Urothelium cell line (cell line): ENCODE results near the gene DENND1A.
"Not testable (repeated sequence)": the region's sequence is repeated elsewhere in the genome, so short reads cannot be mapped to it uniquely, and the experiment has no call there.

Experiments
- DNase-seq: peaks from one replicate; pipeline ENCODE4 v3.0.0; 2011; ENCODE audit warnings: low spot score, mixed read lengths
- FAIRE-seq: peaks from 2 replicates; lab custom pipeline; 2011; peaks lifted over from hg19 to GRCh38; lab: Jason Lieb, UNC

DENND1A gene

DNA sequence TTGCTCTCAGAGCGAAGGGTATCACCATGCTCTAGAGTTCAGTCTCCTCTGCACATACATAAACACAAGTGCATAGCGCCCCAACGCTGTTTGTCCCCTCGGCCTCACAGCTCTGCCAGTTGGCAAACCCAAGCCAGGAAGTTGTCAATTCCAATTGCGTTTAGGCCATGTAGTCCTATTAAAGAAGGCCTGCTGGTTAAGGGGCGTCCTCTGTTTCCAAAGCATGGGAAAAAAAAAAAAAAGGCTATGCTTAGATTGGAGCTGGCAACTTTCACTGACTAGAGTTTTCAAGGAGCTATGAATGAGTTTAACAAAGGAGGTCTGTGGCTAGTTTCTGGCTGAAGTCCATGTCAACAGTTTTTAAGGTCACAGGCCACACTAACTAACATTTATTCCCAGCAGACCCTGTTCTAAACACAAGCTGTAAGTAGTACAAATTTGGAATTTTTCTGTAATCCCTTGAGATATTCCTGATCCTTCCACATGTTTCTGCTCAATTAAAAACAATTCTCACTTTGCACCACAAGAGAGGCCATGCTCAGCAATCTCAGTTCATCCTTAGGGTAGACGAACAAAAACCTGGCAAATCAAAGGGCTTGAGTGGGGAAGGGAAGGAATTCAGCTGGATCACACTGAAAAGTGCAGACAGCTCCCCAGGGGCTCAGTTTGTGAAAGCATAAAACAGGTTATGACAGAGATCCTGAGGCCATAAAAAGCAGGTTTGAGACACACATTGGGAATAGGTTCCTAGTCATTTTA lies 187.7 kb downstream of the DENND1A start:
- DNase-seq (no peak), FAIRE-seq (no peak)

DNA sequence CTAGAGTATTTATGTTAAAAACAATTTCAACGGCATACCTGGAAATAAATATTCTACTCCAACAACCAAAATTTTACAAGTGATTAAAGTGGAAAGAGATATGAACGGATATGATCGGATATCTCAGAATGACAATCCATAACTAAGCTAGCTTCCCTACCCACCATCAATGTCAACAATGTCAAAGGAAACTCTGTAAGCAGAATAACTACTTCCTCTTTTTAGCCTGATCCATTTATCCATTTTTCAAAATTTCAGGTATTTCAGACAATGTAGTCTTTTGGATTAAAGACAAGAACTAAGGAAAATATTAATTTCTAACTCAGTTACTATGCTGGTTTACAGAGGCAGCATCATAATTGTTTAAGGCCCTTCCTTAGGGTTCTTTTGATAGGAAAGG lies 188.7 kb downstream of the DENND1A start:
- FAIRE-seq, result no peak

DNA sequence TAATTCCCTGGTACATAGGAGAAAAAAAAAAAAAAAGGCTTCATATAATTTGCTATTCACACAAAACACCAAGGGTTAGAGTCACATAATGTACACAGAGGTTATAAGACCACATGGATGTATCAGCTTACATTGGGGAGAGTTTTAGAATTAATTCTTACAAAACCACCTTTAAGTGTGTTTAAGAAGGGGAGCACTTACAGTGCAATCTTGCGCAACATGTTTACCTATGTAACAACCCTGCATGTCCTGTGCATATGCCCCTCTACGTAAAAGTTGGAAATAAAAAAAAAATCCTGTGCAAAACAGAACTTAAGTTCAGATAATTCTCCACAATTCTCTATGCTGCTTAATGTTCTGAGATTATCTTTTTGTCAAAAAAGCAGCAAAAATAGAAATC lies 190.0 kb downstream of the DENND1A start:
- FAIRE-seq (no peak), DNase-seq (no peak)

More for the DNA sequence above, 188.7 kb downstream of the DENND1A start:
- DNase-seq, result no peak

DNA sequence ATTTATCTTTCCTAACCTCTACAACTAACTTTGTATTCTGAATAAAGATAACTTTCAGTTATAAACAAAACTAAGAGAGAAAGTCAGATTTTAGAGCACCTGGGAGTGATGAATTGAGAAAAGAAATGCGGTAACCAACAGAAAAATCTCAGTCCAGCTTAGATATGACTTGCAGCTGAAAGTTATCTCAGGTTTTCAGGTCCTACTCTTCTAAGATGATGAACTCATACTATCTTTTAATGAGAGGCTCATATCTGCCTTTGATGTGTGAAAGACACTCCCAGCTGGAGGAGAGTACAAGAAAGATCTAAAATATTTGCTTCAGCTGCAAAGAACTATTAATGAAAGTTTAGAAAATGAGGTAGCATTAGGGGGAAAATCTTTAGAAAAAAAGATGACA lies 190.5 kb downstream of the DENND1A start:
- no peak for DNase-seq
- no peak for FAIRE-seq

DNA sequence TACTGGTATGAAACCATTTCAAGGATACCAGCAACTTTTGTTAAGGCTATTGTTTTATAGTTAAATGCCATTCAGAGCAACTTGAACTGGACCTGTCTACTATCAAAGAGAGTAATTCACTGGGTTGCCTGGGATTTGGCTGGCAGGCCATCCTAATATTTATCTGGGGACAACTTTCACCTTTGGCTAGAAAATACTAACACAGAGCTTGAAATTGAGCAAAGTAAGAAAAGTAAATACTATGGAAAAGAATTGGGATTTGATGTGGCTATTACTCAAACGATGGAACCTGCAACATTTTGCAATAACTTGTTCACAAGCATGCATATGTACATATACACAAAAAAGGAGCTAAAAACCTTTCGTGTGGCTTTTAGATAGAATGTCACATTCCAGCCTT lies 191.3 kb downstream of the DENND1A start:
- FAIRE-seq (no peak), DNase-seq (no peak)

DNA sequence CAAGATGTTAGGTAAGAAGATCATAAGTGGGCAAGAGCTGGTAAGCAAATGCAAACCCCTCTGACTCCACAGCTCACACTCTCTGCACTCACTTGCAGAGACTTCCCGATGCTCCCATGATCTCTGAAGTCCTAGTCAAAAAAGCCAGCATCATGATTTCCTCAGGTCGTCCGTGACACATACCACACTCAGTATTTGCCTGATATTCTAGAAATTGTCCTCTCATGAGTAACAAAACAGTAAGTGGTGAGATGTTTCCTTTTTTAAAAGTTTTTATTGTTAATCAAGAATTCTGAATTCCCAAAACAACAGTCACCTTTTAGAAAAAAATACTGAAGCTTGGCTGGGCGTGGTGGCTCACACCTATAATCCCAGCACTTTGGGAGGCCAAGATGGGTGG lies 194.6 kb downstream of the DENND1A start:
- DNase-seq (no peak), FAIRE-seq (no peak)

DNA sequence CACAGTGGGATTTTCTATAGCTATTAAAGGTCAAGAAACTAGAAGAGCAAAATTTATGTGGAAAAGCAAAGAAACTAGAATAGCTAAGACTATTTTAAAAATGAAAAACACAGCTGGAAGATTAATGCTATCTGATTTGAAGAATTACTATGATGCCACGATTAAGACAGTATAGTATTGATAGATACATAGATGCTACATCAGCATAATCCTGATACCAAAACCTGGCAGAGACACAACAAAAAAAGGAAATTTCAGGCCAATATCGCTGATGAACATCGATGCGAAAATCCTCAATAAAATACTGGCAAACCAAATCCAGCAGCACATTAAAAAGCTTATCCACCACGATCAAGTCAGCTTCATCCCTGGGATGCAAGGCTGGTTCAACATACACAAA lies 201.4 kb downstream of the DENND1A start:
- FAIRE-seq, result not testable (repeated sequence)

DNA sequence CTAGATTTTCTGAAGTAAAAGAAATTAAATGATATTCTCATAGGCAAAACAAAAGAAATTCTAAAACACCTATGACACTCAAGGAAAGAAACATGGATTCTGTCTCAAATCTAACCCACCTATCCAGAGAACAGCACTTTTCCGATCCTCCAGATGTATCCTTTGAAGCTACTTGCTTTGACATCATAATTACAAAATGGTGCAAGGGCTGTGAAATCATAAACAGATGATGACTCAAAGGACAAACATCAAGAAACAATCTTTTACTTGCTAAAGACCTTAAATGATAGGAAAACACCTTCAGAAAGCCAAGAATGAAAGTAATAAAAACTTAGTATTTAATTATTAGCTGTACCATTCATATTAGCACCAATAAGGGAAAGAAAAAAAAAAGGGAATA lies 202.6 kb downstream of the DENND1A start:
- DNase-seq, result no peak
- FAIRE-seq, result no peak

More for the DNA sequence above, 201.4 kb downstream of the DENND1A start:
- DNase-seq, result not testable (repeated sequence)

DNA sequence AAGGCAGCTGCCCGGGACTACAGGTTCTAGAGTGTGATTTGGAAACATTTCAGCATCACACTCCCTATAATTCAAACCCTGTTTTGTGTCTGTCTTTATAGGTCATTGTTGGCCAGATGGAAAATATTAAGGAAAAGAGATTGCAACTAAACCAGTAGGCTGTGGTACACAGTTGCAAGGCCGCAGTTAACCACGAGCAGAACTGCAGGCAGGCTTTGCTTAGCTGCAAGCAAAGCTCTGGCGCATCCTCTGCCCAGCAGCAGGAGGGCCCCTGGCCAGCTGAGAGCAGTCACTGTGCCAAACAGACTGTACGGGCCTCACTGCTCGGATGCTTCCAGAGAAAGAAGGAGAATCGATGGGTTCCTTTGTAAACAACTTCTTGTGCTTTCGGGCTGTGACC lies 204.5 kb downstream of the DENND1A start:
- FAIRE-seq (no peak), DNase-seq (no peak)

DNA sequence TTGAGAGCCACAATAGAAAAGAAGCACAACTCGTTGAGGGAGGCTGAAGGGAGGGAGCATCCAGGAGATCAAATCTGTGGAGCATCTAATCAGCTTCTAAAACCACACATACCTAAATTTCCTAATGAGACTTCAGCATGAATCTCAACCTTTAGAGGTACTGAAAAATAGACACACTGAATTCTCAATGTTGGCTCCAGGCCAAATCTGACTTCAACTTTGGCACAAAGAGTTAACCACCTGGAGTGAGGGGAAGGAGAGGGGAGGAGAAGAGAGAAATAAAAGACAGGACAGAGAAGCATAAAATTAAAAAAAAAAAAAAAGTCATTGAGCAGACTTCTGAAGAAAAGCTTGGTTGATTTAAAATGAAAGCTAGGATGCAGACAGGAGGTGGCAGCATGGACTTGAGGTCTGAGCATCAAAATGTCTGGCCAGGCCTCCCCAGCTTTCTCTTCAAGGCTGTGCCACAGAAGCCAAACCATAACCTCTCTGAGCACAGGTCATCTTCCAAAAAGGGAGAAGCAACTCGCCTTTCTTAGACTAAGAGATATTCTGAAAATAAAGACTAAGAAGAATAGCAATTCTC lies 205.6 kb downstream of the DENND1A start:
- FAIRE-seq (no peak), DNase-seq (no peak)

DNA sequence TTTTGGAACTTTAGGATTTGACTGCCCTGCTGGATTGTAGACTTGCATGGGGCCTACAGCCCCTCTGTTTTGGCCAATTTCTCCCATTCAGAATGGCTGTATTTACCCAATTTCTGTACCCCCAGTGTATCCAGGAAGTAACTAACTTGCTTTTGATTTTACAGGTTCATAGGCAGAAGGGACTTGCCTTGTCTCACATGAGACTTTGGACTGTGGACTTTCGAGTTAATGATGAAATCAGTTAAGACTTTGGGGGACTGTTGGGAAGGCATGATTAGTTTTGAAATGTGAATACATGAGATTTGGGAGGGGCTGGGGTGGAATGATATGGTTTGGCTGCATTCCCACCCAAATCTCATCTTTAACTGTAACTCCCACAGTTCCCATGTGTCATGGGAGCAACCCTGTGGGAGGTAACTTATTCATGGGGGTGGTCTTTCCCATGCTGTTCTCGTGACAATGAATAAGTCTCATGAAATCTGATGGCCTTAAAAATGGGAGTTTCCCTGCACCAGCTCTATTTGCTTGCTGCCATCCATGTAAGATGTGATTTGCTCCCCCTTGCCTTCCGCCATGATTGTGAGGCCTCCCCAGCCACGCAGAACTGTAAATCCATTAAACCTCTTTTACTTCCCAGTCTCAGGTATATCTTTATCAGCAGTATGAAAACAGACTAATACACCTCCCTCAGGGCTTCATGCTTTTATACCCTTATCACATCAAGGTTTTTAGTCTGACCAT lies 206.6 kb downstream of the DENND1A start:
- no peak for DNase-seq
- no peak for FAIRE-seq

DNA sequence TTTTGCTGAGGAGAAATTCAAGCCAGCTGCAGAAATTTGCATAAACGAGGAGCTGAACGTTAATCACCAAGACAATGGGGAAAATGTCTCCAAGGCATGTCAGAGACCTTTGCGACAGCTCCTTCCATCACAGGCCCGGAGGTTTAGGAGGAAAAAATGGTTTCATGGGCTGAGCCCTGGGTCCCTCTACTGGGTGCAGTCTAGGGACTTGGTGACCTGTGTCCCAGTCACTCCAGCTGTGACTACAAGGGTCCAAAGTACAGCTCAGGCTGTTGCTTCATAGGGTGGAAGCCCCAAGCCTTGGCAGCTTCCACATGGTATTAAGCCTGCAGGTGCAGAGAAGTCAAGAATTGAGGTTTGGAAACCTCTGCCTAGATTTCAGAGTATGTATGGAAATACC lies 207.5 kb downstream of the DENND1A start:
- DNase-seq (no peak), FAIRE-seq (no peak)

DNA sequence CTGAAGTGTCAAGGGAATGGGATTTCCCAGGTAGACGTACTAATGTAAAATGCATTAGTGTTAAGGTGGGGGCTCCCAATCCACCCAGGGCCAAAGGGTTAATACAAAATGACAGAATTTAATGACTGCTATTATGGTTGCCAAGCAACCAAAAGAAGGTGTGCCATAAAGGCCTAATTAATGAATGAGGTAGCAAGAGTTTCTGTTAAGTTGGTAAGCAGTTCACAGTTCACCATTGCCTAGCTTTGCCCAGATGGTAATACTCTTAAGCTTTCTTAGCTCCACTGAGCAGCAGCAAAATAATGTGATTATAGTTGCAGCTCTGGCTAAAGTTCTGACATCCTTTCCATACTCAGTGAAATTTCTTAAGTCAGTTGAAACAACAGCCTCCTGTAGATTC lies 211.7 kb downstream of the DENND1A start:
- DNase-seq (no peak), FAIRE-seq (no peak)

DNA sequence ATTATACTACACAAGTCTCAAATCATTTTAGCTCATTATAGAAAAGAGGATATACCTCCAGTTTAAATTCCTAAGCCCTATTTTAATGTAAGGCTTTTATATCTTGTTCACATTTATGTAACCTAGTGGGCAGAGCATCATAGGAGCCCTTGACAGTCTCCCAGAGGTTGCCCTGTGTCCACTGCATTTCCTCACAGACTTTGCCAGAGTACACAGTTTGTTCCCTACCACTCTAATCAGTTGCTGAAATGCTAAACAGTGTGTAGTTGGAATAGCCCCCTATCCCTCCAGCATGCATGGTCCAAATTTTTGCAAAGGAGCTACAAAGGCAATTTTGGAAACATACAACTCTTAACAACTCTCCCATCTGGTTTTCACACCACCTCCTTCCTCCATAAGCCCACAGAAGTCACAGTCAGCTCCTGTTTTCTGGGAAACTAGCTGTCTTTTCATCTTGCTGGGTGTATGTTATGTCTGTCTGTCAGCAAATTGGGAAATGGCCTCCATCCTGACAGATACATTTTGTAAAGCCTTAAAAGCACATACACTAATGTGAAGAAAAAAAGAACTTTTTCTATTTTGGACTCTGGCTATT lies 212.2 kb downstream of the DENND1A start:
- FAIRE-seq, result no peak
- DNase-seq, result no peak

DNA sequence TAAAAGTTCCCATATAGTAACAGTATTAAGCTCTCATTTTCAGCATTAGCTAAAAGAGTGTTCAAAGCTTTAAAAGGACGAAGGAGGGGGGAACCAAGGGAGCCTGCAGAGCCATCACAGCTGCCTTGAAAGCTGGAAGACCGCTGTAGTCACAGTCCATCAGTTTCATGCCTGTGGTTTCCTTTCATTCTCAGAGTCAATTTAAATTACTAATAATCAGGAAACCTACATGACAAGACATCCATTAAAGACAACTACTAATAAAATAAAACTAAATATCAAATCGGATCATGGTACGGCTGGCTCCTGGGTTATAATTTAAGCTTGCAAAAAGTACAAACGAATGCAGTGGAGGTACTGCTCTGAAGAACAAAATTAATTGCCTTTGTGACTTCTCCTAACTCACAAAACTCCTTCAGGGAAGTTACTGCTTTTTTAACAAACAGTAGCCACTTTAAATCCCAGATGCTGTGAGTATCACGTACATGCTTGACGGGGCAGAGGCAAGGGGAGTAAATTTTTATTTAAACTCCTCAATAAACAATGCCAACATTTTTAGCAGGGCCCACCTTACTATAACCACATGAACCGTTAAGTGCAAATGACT lies 213.5 kb downstream of the DENND1A start:
- DNase-seq (no peak), FAIRE-seq (no peak)

DNA sequence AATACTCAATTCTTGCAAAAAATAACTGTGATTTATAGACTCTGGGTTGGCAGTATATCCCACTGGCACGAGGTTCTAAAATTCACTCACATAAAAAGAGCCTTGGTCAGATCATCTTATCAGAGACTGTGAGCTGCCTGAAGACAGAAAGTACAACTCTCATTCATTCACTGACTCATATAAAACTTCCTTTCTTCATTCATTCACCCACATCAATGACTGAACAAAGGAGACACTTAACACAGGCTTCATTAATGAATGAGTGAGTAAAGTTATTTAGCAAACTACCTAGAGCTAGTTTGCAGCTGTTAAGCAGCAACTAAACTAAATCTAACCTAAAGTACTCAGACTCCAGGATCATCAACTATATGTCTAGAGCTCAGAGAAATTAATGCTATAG lies 214.7 kb downstream of the DENND1A start:
- FAIRE-seq (no peak), DNase-seq (no peak)

DNA sequence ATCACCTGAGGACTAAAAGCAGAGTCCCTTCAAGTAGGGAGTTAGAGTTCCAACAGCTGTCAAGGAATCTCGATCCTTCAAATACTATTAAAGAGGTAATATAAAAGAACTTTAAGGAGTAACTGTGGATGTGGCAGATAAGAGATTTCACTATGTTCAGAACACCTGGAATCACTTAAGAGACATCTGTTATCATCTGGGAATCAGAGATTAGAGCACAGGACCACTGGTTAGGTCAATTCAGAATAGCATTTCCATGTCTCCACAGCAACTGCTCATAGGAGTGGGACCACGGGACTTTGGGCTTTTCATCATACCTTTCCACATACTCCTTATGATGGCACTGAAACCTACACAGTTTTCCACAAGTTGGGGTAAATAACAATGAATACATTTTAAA lies 216.6 kb downstream of the DENND1A start:
- no peak for DNase-seq
- FAIRE-seq, result no peak

DNA sequence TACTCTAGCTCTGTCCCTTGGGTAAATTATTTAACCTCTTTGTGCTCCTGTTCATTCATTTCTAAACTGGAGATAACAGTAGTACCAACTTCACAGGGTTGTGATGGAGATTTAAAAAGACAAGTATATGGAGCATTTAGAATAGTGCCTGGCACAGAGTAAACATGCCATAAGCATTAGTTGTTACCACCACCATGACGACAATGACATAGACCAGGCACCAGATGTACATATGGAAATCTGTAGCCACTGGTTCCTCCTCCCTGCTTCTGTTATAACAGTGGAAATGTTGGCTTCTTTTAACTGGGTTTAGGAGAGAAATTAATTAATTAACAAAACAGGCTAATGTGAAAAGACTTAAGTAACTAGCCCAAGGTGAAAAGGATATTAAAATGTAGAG lies 217.5 kb downstream of the DENND1A start:
- DNase-seq (no peak), FAIRE-seq (no peak)

DNA sequence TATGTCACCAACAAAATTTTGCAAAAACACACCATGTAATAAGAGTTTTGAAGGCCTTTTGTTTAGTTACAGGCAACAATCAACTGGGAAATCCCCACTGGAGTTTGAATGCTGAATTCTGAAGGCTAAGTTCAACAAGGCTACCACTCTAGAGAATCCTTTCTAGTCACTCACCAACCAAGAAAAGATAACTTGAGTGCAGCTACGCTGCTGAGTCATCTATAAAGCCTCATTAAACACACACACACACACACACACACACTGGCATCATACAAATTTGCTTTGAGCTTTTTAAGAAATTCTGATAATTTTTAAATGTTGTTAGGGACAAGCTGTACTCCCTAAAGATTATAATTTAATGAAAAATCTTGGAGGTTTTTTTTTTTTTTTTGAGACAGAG lies 219.6 kb downstream of the DENND1A start:
- FAIRE-seq, result no peak
- peak; percentile 7 for DNase-seq

DNA sequence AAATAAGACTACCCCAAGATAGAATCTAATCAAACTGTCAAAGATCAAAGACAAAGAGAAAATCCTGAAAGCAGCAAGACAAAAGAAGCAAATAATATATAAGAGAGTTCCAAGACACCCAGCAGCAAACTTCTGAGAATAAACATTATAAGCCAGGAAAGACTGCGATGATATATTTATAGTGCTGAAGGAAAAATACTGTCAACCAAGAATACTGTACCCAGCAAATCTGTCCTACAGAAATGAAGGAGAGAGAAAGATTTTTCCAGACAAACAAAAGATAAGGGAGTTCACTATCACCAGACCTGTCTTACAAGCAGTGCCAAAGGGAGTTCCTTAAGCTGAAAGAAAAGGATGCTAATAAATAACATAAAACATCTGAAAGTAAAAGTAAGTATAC lies 227.4 kb downstream of the DENND1A start:
- no peak for FAIRE-seq

DNA sequence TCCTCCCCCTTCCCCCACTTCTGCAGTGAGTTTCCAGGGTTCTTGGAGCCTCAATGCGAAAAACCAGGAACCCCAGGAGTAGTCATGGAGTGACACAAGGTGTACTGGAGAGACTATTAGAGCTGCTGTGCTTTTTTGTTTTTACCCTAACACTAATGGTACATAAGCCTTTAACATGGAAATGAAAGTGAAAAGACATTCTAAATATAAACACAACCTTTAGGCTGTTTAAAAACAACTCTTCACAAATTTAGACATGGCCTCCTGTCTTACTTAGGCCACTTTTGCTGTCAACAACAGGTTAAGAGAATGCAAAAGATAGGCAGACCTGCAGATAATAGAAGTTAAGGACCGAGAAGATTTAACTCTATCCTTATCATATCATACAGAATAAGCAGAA lies 232.2 kb downstream of the DENND1A start:
- no peak for FAIRE-seq

More for the DNA sequence above, 227.4 kb downstream of the DENND1A start:
- no peak for DNase-seq

More for the DNA sequence above, 232.2 kb downstream of the DENND1A start:
- no peak for DNase-seq
